Measurements from ENCODE around the gene CHCHD1. TPM values are rescaled to one million over a fixed set of nuclear protein-coding genes. Genes with fewer than 3 reads are reported as not detected.

The CHCHD1 gene
- polyA plus RNA-seq, 1 donor = 49.7 TPM

DNA sequence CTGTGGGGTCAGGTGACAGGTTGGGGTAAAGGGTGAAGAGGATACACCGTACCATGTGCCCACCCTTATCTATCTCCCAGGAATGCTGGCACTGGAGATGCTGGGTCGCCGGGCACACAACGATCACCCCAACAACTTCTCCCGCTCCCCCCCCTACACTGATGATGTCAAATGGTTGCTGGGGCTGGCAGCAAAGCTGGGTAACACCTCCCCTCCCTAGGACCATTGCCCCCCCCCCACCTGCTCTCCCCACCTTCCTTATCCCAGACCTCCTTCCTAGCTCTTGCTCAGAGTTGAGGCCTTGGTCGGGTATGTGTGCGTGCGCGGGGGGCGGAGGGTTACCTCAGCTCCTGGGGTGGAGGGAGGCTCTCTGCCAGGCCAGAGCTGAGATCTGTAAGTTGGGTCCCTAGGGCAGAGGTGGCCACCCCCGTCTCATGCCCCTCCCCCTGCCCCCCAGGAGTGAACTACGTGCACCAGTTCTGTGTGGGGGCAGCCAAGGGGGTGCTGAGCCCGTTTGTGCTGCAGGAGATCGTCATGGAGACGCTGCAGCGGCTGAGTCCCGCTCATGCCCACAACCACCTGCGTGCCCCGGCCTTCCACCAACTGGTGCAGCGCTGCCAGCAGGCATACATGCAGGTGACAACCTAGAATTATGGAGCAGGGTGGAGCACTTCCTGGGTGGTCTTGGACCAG is 18.9 kb downstream of the CHCHD1 start:
- DNase-seq = no peak
- Histone ChIP-seq H3K9me3 (ENCODE audit: control insufficient read depth, low read depth, low read length) (no peaks in the 10 kb centered on the region), H3K27me3 (ENCODE audit: control insufficient read depth, insufficient read depth, low read length) (no peaks in the 10 kb centered on the region), H3K4me1 (ENCODE audit: control insufficient read depth, insufficient read depth, low read length) (no peaks in the 10 kb centered on the region), H3K27ac (ENCODE audit: low read length) (no peak overlapping the region), H3K4me3 (ENCODE audit: low read length) (no peak overlapping the region), H3K36me3 (ENCODE audit: control insufficient read depth, insufficient read depth, low read length) (peaks cover 91% of the 10 kb centered on the region)
- WGBS (ENCODE audit: insufficient coverage, low lambda C conversion rate) = no CpG with 5 or more reads among the region's 20 CpGs

DNA sequence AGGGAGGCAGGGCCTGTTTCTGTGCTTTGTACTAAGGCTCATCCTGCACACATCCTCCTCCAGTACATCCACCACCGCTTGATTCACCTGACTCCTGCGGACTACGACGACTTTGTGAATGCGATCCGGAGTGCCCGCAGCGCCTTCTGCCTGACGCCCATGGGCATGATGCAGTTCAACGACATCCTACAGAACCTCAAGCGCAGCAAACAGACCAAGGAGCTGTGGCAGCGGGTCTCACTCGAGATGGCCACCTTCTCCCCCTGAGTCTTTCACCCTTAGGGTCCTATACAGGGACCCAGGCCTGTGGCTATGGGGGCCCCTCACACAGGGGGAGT is 19.4 kb downstream of the CHCHD1 start:
- no peak for DNase-seq
- no CpG with 5 or more reads among the region's 13 CpGs for WGBS (ENCODE audit: insufficient coverage, low lambda C conversion rate)
- peaks cover 93% of the 10 kb centered on the region for H3K36me3 ChIP-seq (ENCODE audit: control insufficient read depth, insufficient read depth, low read length)

DNA sequence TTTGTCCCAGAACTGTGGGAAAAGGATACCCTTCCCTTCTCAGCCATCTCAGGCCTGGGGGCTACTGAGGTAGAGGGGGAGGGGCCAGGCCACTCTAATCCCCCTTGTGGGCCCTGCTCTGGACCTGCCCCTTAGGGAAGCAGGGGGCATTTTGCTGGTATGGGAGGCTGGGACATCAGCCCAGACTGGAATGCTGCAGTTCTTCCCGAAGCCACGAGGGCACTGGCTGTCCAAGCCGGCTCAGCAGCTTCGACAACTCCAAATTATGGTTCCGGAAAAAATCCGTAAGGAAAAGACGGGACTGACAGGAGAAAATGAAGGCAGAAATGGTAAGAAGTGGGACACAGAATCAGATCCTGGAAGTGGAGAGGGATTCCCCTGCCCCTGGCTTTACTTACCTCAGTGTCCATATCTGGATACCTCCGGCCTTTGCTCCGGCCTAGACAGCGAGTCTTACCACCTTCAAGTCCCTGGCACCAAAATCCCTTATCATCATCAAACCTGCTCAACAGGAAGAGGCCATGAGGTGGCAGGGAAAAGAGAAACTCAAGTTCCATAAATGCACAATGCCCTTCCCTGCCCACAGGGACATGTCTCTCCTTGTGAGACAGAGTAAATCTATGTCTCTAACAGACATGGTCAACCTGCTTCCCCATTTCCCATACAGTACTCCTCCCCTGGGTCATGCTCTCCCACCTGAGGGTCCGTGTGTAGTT is 20.6 kb downstream of the CHCHD1 start:
- Histone ChIP-seq H3K4me3 (ENCODE audit: low read length) (no peak overlapping the region), H3K4me1 (ENCODE audit: control insufficient read depth, insufficient read depth, low read length) (no peaks in the 10 kb centered on the region), H3K9me3 (ENCODE audit: control insufficient read depth, low read depth, low read length) (no peaks in the 10 kb centered on the region), H3K36me3 (ENCODE audit: control insufficient read depth, insufficient read depth, low read length) (peaks cover 93% of the 10 kb centered on the region), H3K27me3 (ENCODE audit: control insufficient read depth, insufficient read depth, low read length) (no peaks in the 10 kb centered on the region), H3K27ac (ENCODE audit: low read length) (no peak overlapping the region)
- DNase-seq = no peak
- WGBS (ENCODE audit: insufficient coverage, low lambda C conversion rate) = 95% methylated on average over 7 of the region's 11 CpGs

More for the DNA sequence above, 19.4 kb downstream of the CHCHD1 start:
- Histone ChIP-seq H3K9me3 (ENCODE audit: control insufficient read depth, low read depth, low read length) (no peaks in the 10 kb centered on the region), H3K27me3 (ENCODE audit: control insufficient read depth, insufficient read depth, low read length) (no peaks in the 10 kb centered on the region), H3K4me1 (ENCODE audit: control insufficient read depth, insufficient read depth, low read length) (no peaks in the 10 kb centered on the region), H3K27ac (ENCODE audit: low read length) (no peak overlapping the region), H3K4me3 (ENCODE audit: low read length) (no peak overlapping the region)

DNA sequence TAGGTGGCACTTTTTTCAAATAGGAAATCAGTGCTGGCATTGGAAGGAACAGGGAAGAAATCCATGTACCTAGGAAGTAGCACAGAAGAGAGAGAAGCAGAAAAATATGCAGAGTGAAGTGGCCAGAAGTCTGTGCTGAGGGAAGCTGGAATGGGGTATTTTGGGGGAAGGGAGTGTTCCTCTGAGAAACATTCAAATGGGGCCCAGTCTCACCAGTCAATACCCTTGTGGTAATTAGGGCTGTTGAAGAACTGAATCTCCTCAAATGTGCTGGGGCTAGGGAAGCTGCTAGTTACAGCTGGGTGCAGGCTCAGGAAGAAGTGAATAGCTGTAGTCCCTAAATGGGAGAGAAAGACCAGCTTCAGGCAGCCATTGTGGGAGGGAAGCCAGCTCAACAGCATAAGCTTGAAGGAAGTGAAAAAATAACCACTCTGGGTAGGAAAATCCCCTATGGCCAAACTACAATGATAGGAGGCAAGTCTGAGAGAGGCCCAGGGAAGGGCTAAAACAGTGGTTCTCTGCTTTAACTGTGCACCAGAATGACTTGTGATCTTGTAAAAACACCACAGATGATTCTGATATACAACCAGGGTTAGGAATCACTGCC is 21.9 kb downstream of the CHCHD1 start:
- H3K4me3 ChIP-seq (ENCODE audit: low read length) = no peak overlapping the region
- no peaks in the 10 kb centered on the region for H3K9me3 ChIP-seq (ENCODE audit: control insufficient read depth, low read depth, low read length)
- DNase-seq = no peak
- no peaks in the 10 kb centered on the region for H3K4me1 ChIP-seq (ENCODE audit: control insufficient read depth, insufficient read depth, low read length)
- H3K27ac ChIP-seq (ENCODE audit: low read length) = no peak overlapping the region
- no peaks in the 10 kb centered on the region for H3K27me3 ChIP-seq (ENCODE audit: control insufficient read depth, insufficient read depth, low read length)
- H3K36me3 ChIP-seq (ENCODE audit: control insufficient read depth, insufficient read depth, low read length) = peaks cover 94% of the 10 kb centered on the region

DNA sequence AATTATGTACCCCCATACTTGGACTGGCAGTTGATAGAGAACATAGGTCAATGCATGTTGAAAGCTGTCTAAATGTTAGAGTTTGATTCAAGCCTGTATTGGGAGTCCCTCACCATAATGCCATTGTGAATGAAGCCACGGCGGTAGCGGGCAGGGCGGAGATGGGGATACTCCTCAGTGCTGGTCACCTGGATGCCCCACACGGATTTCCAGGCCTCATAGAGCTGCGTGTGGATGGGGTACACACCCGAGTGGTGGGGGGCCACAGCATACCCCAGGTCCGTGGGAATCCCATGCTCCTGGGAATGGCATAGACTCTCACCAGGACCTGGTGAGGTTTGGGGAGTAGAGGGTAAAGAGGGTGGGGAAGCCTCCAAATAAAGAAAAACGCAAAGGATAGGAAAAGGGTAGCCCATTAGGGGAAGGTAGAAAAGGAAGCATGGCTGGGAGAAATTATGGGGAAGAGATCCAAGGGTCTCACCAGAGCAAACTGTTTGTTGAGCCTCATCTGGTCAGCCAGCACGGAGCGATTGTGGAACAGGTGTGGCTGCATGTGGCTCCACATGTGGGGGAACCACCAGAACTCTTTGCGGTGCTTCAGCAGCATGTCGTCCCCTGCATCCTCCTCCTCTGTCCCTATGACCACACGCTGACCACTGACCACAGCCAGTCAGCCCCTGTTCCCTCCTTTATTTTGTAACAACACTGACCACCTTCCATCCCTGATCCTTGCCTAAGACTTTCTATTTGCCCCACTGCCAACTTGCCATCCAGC is 24.5 kb downstream of the CHCHD1 start:
- no peak overlapping the region for H3K4me3 ChIP-seq (ENCODE audit: low read length)
- peaks cover 4% of the 10 kb centered on the region for H3K4me1 ChIP-seq (ENCODE audit: control insufficient read depth, insufficient read depth, low read length)
- H3K36me3 ChIP-seq (ENCODE audit: control insufficient read depth, insufficient read depth, low read length) = peaks cover 70% of the 10 kb centered on the region
- no peak overlapping the region for H3K27ac ChIP-seq (ENCODE audit: low read length)
- no peaks in the 10 kb centered on the region for H3K9me3 ChIP-seq (ENCODE audit: control insufficient read depth, low read depth, low read length)
- DNase-seq = no peak
- WGBS (ENCODE audit: insufficient coverage, low lambda C conversion rate) = 100% methylated on average over 1 of the region's 14 CpGs
- H3K27me3 ChIP-seq (ENCODE audit: control insufficient read depth, insufficient read depth, low read length) = no peaks in the 10 kb centered on the region

DNA sequence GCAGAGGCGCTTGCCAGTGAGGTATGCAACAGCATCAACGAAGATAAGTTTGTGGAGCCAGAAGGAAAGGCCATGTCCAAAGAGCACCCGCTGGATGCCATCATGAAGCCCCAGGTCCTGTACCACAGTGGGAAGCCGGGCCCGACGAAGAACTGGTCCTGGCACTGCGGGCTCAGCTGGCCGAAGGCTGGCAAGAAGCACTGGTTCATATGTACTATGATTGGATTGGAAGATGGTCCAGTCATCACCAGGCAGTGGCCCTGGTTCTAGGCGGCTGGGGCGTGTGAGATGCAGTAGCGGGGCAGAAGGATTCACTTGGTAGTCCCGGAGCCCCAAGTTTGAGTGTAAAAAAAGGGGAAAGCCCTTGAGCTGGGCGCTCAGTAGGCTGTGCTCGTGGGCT is 25.6 kb downstream of the CHCHD1 start:
- DNase-seq = no peak
- WGBS (ENCODE audit: insufficient coverage, low lambda C conversion rate) = no CpG with 5 or more reads among the region's 14 CpGs
- Histone ChIP-seq H3K36me3 (ENCODE audit: control insufficient read depth, insufficient read depth, low read length) (peaks cover 59% of the 10 kb centered on the region), H3K4me1 (ENCODE audit: control insufficient read depth, insufficient read depth, low read length) (peaks cover 4% of the 10 kb centered on the region), H3K27ac (ENCODE audit: low read length) (no peak overlapping the region), H3K27me3 (ENCODE audit: control insufficient read depth, insufficient read depth, low read length) (no peaks in the 10 kb centered on the region), H3K9me3 (ENCODE audit: control insufficient read depth, low read depth, low read length) (no peaks in the 10 kb centered on the region), H3K4me3 (ENCODE audit: low read length) (no peak overlapping the region)

DNA sequence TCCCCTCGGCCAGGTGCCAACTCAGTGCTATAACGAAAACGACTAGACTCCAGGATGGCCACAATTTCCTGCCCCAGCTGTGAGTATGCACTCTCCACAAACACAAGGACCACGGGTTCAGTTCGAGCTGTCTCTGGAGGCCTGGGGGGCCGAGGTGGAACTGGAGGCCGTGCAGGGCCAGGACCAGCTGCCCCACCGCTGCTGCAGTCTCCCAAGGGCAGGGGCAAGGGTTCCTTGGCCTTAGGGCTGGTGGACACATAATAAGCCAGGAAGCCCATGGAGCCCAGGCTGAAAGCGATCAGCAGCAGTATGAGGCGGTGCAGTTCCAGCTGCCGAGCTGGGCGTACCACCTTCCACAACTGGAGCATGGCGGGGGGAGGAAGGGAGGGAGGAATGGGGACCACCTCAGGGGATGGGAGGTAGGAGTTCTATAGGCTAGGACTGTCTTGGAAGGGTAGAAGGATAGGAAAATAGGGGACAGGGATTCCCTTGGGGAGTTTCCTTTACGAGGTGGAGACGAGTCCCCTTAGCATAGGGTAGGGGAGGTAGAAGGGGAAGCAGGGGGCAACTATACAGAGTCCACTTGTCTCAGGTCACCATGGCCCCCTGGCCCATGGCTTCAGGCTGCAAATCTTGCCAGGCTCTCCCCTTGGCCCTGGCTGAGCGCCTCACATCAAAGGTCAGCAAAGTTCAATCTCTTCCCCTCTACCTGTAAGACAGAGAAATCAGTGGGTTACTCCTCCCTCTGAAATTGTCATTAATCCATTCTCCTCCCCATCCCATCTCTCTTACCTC is 26.4 kb downstream of the CHCHD1 start:
- H3K9me3 ChIP-seq (ENCODE audit: control insufficient read depth, low read depth, low read length) = no peaks in the 10 kb centered on the region
- peaks cover 54% of the 10 kb centered on the region for H3K36me3 ChIP-seq (ENCODE audit: control insufficient read depth, insufficient read depth, low read length)
- no peak overlapping the region for H3K27ac ChIP-seq (ENCODE audit: low read length)
- no peak for DNase-seq
- H3K4me3 ChIP-seq (ENCODE audit: low read length) = no peak overlapping the region
- no CpG with 5 or more reads among the region's 16 CpGs for WGBS (ENCODE audit: insufficient coverage, low lambda C conversion rate)
- H3K4me1 ChIP-seq (ENCODE audit: control insufficient read depth, insufficient read depth, low read length) = peaks cover 4% of the 10 kb centered on the region
- H3K27me3 ChIP-seq (ENCODE audit: control insufficient read depth, insufficient read depth, low read length) = no peaks in the 10 kb centered on the region

DNA sequence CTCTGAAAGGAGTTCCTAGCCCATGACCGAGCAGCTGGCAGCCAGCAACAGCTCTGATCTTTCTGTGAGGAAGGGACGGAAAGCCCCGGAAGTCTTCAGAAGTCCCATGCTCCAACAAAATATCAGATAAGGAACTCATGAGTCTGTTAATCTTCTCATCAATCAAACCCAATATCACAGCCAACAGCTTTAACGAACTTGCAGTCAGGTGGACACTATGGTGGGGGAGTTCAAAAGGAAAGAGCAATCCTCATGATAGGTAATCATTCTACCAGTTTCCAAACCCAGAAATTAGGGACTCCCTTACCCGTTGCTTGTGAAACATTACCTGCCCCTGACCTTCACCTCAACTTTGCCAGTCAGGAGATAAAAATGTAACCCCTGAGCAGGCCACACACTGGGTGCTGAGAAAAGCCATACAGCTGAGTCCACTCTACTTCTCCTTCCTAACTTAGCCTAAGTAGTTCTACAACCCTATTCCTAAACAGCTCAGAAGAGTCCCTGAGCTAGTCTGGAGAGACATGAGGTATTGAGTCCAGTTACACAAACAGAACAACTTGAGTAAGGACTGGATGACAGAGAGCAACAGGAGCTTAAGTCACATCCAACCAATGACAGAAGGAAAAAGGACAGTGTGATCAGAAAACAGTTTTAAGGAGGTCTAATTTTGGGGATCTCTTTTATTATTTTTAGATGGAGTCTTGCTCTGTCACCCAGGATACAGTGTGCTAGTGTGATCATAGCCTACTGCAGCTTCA is 27.4 kb downstream of the CHCHD1 start:
- peaks cover 53% of the 10 kb centered on the region for H3K36me3 ChIP-seq (ENCODE audit: control insufficient read depth, insufficient read depth, low read length)
- no peak overlapping the region for H3K4me3 ChIP-seq (ENCODE audit: low read length)
- no peak for DNase-seq
- no peaks in the 10 kb centered on the region for H3K27me3 ChIP-seq (ENCODE audit: control insufficient read depth, insufficient read depth, low read length)
- H3K27ac ChIP-seq (ENCODE audit: low read length) = no peak overlapping the region
- WGBS (ENCODE audit: insufficient coverage, low lambda C conversion rate) = no CpG with 5 or more reads among the region's 5 CpGs
- H3K4me1 ChIP-seq (ENCODE audit: control insufficient read depth, insufficient read depth, low read length) = peaks cover 4% of the 10 kb centered on the region
- H3K9me3 ChIP-seq (ENCODE audit: control insufficient read depth, low read depth, low read length) = no peaks in the 10 kb centered on the region

DNA sequence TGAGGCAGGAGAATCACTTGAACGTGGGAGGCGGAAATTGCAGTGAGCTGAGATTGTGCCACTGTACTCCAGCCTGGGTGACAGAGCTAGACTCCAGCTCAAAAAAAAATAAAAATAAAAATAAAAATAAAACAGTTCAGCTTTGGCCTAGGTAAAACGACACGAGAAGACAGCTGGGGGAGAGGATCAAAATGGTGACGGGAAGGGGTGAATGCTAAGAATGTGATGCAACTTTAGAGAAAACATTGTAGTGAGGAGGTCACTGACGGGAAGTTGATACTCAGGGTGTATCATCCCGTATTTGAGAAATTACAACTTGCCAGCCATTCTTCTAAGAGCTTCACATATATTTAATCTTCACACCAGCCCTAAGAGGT is 28.5 kb downstream of the CHCHD1 start:
- Histone ChIP-seq H3K27ac (ENCODE audit: low read length) (no peak overlapping the region), H3K27me3 (ENCODE audit: control insufficient read depth, insufficient read depth, low read length) (no peaks in the 10 kb centered on the region), H3K36me3 (ENCODE audit: control insufficient read depth, insufficient read depth, low read length) (peaks cover 57% of the 10 kb centered on the region), H3K4me3 (ENCODE audit: low read length) (peak overlapping the region; percentile 64), H3K4me1 (ENCODE audit: control insufficient read depth, insufficient read depth, low read length) (peaks cover 4% of the 10 kb centered on the region), H3K9me3 (ENCODE audit: control insufficient read depth, low read depth, low read length) (no peaks in the 10 kb centered on the region)
- WGBS (ENCODE audit: insufficient coverage, low lambda C conversion rate) = 92% methylated on average over 2 of the region's 7 CpGs
- DNase-seq = no peak
